CD4-positive, alpha-beta T cell treated with Interleukin-4 for 4 hours (primary cell): ENCODE data around the gene TMEM178B.

Experiments
- DNase-seq: peaks from one replicate; pipeline ENCODE4 v3.0.0-alpha.2; 2020

TMEM178B gene

DNA sequence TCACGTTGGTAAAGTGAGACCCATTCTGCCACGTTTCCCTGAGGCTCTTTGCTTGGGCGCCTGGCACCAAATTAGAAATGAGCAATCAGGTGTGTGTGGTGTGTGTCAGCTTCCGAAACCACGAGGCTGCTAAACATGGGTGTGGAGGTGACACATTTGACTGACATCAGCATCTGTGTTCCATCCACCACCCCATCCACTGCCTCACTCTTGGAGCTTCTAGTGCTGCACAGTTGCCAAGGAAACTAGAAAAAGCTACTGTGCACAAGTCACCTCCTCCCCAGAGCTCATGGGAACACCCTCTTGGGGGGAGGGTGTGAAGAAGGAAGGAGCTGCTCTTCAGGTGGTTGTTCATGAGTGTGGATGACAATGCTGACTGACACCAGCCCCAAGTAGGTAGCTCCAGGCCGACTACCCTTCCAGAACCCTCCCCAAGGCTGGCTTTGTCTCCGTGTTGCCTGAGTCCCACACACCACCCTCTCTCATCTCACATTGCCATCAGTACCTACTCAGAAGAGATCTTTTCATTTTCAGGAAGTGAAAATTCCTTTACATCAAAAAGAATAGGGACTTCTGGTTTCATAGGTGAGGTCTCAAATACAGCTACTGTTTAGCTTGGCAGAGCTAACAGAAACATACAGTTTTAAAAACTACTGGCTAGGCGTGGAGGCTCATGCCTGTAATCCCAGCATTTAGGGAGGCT is 152.2 kb downstream of the TMEM178B start:
- no peak for DNase-seq

DNA sequence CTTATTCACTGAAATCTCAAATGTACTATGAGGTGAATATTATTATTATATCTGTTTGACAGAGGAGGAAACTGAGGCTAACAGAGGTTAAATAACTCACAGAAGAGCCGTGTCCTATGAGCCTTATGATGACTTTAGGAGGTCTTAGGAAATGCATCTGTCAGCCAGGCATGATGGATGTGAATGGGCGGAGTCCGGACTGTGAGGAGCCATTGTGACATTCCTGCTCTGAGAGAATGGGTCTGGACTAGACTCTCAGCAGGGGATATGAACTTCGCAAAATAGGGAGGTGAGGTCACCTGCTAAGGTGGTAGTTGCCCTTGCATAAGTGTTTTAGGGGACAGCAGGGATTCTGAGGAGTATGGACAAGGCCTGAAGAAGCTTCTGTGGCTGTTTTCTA is 153.6 kb downstream of the TMEM178B start:
- DNase-seq = no peak

DNA sequence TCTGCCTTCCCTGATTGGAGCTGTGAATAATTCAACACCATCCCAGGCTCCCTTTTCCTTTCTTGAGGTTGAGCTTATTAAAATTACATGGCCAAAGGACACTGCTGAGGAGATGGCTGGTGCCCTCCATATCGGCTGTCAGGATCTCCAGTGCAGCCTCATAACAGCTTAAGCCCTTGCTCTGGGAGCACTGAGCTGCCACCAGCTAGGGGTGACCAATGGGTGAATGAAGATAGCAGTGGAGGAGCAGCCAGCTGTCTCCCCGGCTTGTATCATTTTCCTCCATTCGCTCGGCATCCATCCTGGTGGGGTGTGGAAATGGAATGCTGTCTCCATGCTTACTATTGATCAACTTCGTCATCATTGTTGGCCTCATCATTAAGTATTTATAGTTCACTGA is 154.6 kb downstream of the TMEM178B start:
- no peak for DNase-seq

DNA sequence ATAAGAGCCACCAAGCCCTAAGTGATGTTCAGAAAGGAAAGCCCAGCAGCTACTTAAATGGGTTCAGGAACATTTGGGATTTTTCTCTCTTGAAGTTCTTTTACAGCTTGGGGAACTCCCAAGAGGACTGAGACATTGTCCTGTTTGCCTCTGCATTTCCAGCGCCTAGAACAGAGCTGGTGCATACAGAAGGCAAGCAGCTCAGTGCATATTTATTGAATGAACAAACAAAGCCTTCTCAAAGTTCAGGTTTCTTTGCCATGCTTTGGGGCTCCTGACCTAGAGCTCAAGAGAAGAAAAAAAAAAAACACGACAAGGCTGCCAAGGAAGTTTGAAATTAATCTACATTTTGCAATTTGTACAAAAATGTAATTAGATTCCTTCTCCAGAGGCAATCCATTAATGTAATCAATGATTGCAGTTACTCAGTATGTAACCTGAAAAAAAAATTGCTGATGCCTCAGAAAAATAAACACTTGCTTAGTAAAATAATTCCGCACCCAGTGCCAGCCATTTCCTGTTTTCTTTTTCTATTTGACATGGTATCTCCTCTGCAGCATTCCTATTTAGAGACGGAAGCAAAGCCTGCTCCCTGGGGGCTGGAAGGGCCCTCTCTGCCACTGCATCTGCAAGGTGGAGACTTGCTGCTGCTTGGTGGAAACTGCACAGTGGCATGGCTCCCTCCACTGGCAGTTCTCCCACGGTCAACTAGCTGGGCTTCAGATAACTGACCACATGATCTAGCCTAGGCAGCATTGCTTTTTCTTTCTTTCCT is 157.3 kb downstream of the TMEM178B start:
- DNase-seq = no peak

DNA sequence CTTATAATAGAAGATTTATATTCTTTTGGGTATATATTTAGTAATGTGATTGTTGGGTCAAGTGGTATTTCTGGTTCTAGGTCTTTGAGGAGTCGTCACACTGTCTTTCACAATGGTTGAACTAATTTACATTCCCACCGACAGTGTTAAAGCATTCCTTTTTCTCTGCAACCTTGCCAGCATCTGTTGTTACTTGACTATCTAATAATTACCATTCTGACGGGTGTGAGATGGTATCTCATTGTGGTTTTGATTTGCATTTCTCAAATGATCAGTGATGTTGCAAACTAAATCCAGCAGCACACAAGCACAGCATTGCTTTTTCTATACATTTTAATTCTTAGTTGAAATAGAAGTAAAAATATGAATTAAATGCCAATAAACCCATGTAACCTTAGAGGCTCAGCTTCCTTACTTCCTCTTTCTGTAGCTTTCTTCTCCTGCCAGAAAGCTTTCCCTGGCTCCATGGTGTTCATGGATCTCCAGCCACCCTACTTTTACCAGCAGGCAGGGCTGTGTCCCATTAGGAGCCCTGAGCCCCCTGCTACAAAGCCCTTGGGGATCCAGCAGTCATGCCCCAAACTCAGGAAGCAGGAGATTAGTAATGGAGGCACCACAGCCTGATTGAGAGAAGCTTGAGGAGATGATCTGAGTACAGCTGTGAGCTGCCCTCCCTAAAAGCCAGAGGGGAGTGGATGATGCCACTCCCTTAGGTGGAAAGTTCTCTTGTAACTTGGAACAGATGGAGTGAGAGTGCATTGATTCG is 158.6 kb downstream of the TMEM178B start:
- DNase-seq = no peak

DNA sequence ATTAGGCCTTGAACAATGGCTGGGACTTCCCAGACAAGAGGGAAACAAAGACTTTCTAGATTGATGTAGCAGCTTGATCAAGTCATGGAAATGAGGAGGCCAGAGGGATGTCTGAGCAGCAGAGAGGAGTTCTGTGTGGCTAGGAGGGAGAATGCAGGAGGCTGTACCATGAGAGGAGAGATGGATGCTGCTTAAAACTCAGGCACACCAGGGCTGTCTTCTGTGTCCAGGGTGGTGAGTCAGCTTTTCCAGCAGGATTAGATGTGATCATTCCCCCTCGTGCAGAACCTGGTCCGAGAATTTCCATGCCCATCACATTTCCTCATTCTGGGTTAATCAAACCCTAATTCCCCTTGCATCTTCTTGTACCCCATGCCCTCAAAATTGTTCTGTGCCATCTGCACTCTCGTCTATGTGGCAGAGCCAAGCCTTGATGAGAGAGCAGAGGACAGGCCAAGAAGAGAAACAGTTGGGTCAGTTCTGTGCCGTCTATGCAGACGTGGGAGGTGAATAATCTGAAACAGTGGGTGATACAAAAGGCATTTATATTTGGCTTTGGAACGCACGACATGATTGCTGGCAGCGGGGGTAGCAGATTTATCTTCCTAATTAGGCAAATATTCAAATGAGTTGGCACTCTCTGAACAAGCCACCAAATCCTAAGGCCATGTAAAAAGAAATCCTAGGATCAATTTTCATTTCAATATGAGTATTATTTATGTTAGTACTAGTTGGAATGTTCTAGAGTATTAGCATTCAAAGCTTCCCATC is 160.7 kb downstream of the TMEM178B start:
- no peak for DNase-seq

DNA sequence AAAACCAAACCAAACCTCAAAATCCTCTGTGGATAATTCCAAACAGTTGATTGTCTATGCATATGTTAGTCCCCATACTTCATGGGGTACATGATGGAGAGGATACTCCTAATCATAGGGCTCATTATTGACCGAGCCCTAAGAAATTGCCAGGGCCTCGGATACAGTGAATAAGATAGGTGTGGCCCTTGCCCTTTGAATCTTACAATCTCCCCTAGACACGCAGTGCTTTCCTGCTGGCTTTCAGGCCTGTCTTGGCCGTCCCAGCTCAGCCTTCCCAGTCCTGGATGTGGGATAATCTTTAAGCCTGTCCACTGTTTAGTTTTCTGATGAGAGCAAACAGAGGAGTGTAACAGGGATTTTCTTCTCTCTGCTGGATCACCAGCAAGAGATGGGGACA is 161.8 kb downstream of the TMEM178B start:
- DNase-seq = no peak

DNA sequence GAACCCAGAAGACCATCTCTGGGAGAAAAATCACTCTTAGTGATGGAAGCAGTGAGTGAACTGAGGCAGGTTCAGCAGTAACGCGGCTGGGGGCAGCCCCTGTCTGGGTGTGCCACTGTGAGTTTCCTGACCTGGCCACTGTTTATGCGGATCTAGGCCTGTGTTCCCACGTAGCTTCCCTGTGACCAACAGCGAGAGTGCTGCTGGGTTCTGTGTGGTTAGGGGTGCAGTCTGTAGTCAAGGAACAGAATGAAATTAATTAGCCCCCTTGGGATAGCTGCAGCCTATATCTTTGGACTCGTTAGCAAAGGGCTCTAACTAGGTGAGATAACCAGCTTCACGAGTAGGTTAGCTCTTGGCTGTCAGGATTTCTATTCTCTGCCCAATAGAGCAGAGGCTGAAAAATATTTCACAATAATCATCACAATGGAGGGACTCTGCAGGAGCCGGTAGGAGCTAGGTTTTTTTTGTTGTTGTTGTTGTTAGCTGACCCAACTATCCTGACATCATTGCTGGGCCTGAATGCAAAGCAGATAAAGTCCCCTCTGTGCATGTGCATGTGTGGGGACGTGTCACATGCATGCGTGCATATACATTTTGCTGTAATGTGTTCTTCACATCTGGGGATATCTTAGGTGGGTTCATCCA is 164.9 kb downstream of the TMEM178B start:
- no peak for DNase-seq

DNA sequence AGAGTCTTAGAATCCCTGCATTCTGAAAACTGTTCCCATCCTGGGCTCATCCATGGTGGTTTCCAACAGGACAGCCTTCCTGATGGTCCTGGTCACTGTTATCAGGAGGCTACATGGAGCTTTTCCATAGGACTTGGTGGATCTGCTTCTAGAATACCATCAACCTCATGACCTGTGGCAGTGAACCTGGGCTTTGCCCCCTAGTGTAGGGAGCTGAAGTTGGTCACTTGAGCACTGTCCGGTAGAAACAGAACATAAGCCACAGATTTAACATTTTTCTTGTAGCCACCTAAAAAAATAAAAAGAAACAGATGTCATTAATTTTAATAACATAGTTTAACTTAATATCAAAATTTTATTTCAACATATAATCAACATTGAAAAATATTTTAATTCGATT is 165.8 kb downstream of the TMEM178B start:
- no peak for DNase-seq

DNA sequence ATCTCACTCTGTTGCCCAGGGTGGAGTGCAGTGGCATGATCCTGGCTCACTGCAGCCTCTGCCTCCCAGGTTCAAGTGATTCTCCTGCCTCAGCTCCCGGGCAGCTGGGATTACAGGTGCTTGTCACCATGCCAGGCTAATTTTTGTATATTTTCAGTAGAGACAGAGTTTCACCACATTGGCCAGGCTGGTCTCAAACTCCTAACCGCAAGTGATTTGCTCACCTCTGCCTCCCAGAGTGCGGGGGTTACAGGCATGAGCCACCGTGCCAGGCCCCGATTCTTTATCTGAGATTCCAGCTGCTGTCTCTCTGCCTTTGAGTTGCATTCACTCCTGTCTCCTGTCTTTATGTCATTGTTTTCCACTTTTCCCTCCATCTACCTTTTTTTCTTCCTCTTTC is 168.7 kb downstream of the TMEM178B start:
- DNase-seq = no peak

DNA sequence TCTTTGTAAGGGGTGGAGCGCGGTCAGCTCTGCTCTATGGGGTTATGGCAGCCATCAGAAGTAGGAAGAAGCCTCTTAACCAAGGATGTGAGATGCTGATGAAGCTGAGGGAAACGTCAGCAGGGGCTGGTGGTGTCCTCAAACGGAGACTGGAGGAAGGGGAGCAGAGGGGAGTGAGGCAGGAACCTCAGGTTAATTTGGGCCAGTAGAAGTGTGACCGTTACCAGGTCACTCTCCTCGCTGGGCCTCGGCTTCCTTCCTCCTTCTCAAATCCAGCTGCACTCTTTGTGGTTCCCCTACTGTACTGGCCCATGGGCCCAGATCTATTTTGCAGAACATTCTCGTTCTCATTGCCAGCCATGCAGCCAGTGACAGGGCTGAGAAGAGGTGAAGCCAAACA is 169.5 kb downstream of the TMEM178B start:
- DNase-seq = no peak

DNA sequence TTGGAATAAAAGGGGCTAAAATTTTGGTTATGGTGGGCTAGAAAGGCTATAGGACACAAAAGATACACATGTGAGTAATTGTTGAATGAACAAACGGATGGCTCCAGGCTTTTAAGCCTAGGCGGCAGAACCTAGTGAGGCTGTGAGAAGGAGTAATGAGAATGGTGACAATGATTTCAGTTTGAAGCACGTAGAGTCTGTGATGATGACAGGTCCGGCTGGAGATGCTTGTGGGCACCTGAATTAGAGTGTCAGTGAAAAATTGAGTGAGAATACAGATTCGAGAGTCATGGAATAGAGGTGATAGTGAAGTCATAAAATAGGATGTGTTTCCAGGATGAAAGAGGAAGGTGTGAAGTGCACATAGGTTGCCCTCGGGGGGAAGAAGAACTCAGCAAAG is 170.6 kb downstream of the TMEM178B start:
- DNase-seq = no peak

DNA sequence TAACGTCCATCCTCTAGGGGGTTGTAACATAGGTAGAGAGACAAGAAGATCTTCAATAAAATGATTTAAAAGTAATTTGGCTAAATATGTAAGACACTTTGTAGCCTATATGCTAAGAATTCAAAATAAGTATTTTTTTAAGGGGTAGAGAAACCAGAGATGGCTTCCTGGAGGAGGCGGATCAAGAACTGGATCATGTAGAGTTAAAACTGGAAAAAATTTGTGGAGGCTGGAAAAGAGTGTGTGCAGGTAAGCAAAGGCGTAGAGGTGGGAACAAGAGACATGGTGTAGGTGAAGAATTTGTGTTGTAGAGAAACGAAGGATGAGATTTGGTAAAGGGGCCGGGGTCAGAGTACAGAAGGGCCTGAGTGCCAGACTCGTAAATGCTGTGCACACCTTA is 172.6 kb downstream of the TMEM178B start:
- no peak for DNase-seq

DNA sequence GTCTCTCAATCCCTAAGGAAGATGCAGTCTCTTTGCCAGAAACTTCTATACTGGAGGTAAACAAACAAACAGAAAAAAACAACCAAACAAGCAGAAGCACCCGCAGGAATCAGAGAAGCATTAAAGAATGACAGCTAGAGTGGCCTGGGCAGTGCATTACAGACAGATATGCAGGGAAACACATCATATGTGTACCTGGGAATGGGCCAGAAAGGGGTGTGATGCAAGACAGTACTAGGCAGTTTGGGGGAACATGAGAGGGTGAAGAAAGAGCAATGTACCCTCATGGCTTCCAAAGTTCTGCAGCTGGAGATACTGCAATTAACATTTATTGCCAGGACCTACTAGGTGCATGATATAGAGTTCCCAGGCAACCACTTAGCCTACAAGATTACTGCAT is 177.3 kb downstream of the TMEM178B start:
- no peak for DNase-seq

DNA sequence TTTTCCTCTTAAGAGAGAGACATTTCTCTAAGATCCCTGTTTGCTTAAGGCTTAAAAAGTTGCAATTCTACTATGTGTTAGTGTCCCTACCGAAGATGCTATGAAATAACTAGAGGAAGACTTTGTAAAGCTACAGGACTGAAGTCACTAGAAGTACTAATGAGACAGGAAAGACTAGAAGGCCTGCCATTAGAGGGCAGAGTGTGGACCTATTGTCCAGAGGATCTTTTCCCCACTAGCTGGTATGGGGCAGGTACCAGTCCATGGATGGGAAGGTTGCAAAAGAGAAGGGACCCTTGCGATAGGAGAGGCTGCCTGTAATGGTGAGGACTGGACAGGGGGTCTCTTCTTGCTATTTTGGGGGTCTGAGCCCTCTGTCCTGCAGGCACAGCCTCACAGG is 178.1 kb downstream of the TMEM178B start:
- no peak for DNase-seq

DNA sequence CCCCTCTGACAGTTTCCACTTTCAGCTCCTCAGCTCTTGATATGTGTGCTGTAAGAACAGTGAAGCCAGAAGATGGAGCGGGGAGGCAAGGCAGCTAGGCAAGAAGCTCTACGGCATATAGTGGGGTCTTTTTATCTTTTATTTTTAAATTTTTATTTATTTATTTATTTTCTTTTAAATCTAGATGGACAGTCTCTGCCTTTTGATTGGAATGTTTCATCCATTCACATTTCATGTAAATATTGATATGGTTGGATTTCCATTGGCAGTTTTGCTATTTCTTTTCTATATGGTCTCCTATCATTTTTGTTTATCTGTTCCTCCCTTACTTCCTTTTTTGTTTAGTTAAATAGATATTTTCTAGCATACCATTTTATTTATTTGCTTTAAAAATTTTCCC is 183.7 kb downstream of the TMEM178B start:
- DNase-seq = no peak

DNA sequence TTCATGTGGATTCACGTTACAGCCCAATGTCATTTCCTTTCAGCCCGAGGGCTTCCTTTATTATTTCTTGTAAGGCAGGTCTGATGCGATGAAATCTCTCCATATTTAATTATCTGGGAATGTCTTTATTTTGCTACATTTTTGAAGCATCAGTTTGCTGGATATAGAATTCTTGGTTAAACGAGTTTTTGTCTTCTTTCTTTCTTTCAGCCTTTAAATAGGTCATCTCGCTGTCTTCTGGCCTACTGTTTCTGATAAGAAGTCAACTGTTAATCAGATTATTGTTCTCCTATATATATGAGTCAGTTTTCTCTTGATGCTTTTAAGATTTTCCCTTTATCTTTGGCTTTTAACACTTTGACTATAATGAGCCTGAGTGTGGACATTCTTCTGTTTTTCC is 184.7 kb downstream of the TMEM178B start:
- DNase-seq = no peak

DNA sequence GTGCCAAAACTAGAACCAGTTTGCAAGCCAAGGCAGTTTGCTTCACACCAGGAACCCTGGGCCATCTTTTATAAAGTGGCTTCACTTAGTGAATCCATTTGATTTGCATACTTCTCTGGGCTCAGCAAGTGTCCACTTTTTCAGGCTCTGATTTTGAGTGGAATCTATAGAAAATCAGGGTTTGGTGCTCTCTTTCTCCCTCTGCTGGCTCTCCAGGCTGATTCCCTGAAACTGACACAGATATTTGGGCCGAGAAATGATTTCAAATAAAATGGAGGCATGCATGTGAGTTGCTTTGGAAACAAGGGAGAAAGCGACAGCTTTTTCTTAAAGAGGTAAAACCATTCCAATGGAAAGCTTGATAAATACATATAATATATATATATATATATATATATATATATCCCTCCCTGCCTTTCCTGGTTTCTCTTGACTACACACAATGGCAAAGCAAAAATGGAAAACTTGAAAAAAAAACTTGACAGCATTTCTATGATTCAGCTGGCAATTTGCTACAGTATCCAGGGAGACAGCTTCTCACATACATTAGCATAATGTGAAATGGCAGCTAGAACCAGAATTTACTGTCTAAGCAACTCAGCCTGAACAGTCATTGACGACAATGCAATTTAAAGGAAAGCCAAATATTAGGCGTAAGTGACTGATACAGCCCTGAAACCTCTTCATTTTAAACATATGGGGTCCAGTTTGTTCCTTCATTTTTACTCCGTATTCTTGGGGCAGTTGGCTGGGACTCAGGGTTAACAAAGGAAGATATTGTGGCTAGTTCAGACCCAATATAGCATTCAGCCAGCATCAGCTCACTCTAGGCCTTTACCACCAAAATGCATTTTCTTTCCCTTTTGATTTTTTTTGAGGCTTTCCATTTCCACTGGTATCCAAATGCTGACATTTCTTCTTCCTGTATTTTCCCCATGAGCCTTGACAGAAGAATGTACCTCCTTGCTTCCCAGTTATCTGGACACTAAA is 188.5 kb downstream of the TMEM178B start:
- DNase-seq = no peak

DNA sequence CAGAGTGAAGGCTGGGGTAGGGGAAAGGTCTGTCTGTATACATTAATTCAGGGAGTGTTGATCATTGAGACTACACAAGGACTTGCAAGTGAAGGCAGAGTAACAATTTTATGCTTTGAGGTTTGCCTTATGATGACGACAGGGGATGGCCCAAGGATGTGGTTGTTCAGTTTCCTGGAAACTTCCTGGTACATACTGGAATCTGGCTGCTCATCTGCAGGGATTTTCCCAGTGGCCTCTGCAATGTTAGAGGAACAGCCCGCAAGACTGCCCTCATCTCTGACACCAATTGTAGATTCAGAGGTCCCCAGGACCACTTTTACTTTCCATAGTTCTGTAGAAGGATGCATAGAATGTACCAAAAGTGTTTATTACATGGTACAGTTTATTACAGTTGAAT is 189.6 kb downstream of the TMEM178B start:
- no peak for DNase-seq

DNA sequence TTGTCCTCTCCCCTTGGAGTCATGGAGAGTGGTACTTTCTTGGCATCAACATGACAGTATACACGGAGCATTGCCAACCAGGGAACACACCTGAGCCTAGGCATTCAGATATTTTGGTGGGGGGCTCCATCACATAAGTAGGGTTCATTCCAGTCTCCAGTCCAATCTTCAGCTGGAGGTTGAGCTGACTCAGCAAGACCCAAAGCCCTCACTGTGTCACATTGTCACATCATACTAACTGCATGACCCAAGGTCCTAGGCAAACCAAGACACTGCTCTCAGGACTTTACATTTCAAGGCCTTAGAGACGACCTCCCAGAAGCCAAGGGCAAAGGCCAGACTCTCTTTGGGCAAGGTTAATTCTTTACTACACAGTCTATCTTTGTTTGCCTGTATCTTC is 190.1 kb downstream of the TMEM178B start:
- DNase-seq = no peak

DNA sequence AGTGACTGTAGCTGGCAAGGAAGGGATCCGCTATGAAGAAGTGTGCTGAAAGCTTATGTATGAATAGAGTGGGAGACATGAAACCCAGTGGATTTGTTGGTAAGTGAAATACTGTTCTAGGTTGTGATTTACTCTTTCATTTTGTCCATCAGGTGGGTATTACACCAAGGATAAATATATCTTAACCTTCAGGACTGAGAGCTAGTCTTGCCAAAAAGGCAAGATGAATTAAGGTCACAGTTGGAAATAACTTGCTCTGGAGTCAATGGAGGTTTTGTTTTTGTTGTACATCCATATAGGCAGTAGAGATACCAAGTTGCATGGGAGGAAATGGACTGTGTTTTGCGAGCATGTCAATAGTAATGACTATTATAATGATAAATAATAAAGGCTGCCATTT is 190.6 kb downstream of the TMEM178B start:
- DNase-seq = no peak
